ENCODE measurements around the gene BAIAP2L1.
"Not testable (repeated sequence)": the region's sequence is repeated elsewhere in the genome, so short reads cannot be mapped to it uniquely, and the experiment has no call there.

Gene BAIAP2L1

GRCh38 chr7:98400542-98401340 is at the start of gene BAIAP2L1:
BAIAP2L1 (minus strand) TSS chr7:98401090; CDS start chr7:98400852, 238 bp downstream.
- DNase-seq (ENCODE audit: low spot score): peak; percentile 91

- DNase-seq (ENCODE audit: low spot score): no peak
Measured at GRCh38 chr7:98448766-98449165, 47.9 kb upstream of the BAIAP2L1 start.

- DNase-seq (ENCODE audit: low spot score): not testable (repeated sequence)
Measured at GRCh38 chr7:98440992-98441391, 40.1 kb upstream of the BAIAP2L1 start.

- DNase-seq (ENCODE audit: low spot score): no peak
Measured at GRCh38 chr7:98439484-98439883, 38.6 kb upstream of the BAIAP2L1 start.

GRCh38 chr7:98434087-98434486 is 33.2 kb upstream of the BAIAP2L1 start:
- DNase-seq (ENCODE audit: low spot score): no peak

- no peak for DNase-seq (ENCODE audit: low spot score)
Measured at GRCh38 chr7:98429799-98430198, 28.9 kb upstream of the BAIAP2L1 start.

GRCh38 chr7:98423043-98423442 is 22.2 kb upstream of the BAIAP2L1 start:
- DNase-seq (ENCODE audit: low spot score): no peak

GRCh38 chr7:98420966-98421612 is 20.2 kb upstream of the BAIAP2L1 start:
- DNase-seq (ENCODE audit: low spot score): peak; percentile 61

GRCh38 chr7:98419988-98420387 is 19.1 kb upstream of the BAIAP2L1 start:
- not testable (repeated sequence) for DNase-seq (ENCODE audit: low spot score)

GRCh38 chr7:98419316-98419691 is 18.4 kb upstream of the BAIAP2L1 start:
- not testable (repeated sequence) for DNase-seq (ENCODE audit: low spot score)

- peak; percentile 97 for DNase-seq (ENCODE audit: low spot score)
Measured at GRCh38 chr7:98418636-98419315, 17.9 kb upstream of the BAIAP2L1 start.

- peak; percentile 61 for DNase-seq (ENCODE audit: low spot score)
Measured at GRCh38 chr7:98418271-98418635, 17.4 kb upstream of the BAIAP2L1 start.

- peak; percentile 62 for DNase-seq (ENCODE audit: low spot score)
Measured at GRCh38 chr7:98417604-98418270, 16.8 kb upstream of the BAIAP2L1 start.

- no peak for DNase-seq (ENCODE audit: low spot score)
Measured at GRCh38 chr7:98414205-98414900, 13.5 kb upstream of the BAIAP2L1 start.

GRCh38 chr7:98413655-98414054 is 12.8 kb upstream of the BAIAP2L1 start:
- not testable (repeated sequence) for DNase-seq (ENCODE audit: low spot score)

- no peak for DNase-seq (ENCODE audit: low spot score)
Measured at GRCh38 chr7:98409843-98410242, 9.0 kb upstream of the BAIAP2L1 start.

- DNase-seq (ENCODE audit: low spot score): not testable (repeated sequence)
Measured at GRCh38 chr7:98408146-98408545, 7.3 kb upstream of the BAIAP2L1 start.

- DNase-seq (ENCODE audit: low spot score): no peak
Measured at GRCh38 chr7:98406827-98407226, 5.9 kb upstream of the BAIAP2L1 start.

- DNase-seq (ENCODE audit: low spot score): no peak
Measured at GRCh38 chr7:98404840-98405239, 4.0 kb upstream of the BAIAP2L1 start.

GRCh38 chr7:98399890-98400541 is 874 bp downstream of the BAIAP2L1 start:
- peak; percentile 10 for DNase-seq (ENCODE audit: low spot score)

GRCh38 chr7:98399462-98399861 is 1.4 kb downstream of the BAIAP2L1 start:
- DNase-seq (ENCODE audit: low spot score): no peak

All from AG20443 (cell line).